Epithelial cell of esophagus (primary cell): ENCODE data around the gene SHB.

Source experiments
- DNase-seq: peaks from one replicate; pipeline ENCODE4 v3.0.0; 2010; ENCODE audit warnings: low read depth
- H3K4me3 ChIP-seq: 2 replicates; pipeline ENCODE4 v1.5.1; 2011; ENCODE audit warnings: mild to moderate bottlenecking, low read length, control low read depth
- TF ChIP-seq, protein P1 (sequence below): IDR thresholded peaks from 2 replicates; pipeline ENCODE4 v1.5.1; 2011; ENCODE audit warnings: low read depth, mild to moderate bottlenecking, low read length, control low read depth, inconsistent platforms; ENCODE audit not compliant: insufficient read depth; ENCODE audit errors: missing control alignments

The SHB gene

DNA sequence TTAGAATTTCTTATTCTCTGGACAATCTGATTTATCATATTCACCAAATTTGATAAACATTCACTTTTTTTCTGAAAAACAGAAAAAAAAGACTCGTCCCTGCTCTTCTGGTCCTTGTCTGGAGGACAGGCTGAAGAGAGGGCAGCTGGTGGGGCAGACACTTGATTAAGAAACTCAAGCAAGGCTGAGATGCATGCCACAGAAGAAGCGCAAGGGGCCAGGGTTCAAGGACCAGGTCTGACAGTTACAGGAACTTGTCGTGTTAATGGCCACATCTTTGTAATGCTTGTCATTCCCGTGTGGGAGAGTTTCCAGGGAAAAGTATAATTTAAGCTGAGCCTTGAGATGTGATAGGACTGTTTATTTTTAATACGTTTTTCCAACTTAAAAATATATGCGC is 40.6 kb upstream of the SHB start:
- TF ChIP-seq, protein P1, sequence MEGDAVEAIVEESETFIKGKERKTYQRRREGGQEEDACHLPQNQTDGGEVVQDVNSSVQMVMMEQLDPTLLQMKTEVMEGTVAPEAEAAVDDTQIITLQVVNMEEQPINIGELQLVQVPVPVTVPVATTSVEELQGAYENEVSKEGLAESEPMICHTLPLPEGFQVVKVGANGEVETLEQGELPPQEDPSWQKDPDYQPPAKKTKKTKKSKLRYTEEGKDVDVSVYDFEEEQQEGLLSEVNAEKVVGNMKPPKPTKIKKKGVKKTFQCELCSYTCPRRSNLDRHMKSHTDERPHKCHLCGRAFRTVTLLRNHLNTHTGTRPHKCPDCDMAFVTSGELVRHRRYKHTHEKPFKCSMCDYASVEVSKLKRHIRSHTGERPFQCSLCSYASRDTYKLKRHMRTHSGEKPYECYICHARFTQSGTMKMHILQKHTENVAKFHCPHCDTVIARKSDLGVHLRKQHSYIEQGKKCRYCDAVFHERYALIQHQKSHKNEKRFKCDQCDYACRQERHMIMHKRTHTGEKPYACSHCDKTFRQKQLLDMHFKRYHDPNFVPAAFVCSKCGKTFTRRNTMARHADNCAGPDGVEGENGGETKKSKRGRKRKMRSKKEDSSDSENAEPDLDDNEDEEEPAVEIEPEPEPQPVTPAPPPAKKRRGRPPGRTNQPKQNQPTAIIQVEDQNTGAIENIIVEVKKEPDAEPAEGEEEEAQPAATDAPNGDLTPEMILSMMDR = no peak
- no peak overlapping the region for H3K4me3 ChIP-seq
- DNase-seq = no peak

- TF ChIP-seq, protein P1 = no peak
- no peak overlapping the region for H3K4me3 ChIP-seq
- DNase-seq = no peak
Observed at GRCh38 chr9:38108326-38108725, 39.3 kb upstream of the SHB start.

DNA sequence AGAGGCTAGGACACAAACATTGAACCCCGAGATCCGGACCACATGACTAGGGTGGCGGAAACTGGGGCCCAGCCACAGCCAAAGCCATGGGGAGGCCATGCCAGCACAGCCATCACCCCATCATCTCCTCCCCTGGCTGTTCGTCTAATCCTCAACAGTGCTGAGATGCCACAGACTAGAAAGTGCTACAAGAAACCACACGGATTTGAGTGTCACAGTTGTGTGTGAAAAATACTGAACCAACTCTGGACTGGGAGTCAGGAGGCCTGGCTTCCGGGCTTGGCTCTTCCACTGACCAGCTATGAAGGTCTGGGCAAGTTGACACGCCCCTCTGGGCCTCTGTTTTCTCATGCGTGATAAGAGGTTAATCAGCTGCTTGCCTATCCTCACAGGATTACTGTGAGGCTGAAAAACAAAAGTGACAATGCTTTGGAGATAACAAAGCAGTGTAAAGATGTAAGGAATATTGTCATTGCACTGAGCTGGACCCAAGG is 38.8 kb upstream of the SHB start:
- DNase-seq = no peak
- TF ChIP-seq, protein P1 = no peak
- H3K4me3 ChIP-seq = no peak overlapping the region

DNA sequence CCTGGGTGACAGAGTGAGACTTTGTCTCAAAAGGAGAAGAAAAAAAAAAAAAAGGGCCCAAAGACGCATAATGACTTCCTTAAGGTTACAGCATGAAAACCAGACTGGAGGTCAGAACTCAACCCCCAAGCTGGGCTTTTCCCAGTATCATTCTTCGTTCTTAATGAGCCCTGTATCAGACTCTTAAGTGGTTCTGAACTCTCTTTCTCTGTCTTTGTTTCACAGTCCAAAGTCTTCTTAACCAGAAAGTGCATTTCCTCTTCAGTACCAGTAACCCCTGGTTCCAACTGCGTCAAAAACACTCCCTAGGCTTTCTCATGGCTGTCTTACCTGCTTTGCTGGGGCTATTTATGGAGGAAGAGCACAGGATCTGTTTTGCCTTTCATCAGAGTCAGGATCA is 38.4 kb upstream of the SHB start:
- TF ChIP-seq, protein P1 = no peak
- no peak for DNase-seq
- H3K4me3 ChIP-seq = no peak overlapping the region

- TF ChIP-seq, protein P1 = no peak
- no peak overlapping the region for H3K4me3 ChIP-seq
- DNase-seq = peak; percentile 40
Observed at GRCh38 chr9:38106488-38106887, 37.5 kb upstream of the SHB start.

DNA sequence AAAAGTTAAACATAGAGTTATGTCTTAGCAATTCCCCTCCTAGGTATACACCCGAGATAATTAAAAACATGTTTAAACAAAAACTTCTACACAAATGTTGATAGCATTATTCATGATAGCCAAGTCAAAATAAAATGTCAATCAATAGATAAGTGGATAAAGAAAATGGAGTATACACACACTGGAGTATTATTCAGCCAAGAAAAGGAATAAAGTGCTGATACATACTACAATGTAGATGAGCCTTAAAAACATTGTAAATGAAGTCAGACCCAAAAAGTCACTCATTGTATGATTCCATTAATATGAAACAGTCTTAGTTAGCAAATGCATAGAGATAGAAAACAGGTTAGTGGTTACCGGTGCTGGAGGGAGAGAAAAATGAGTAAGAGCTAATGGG is 34.3 kb upstream of the SHB start:
- no peak for DNase-seq

GRCh38 chr9:38101423-38101822 is 32.4 kb upstream of the SHB start:
- no peak for DNase-seq
- TF ChIP-seq, protein P1 = no peak
- no peak overlapping the region for H3K4me3 ChIP-seq

More for the DNA sequence above, 34.3 kb upstream of the SHB start:
- no peak overlapping the region for H3K4me3 ChIP-seq
- TF ChIP-seq, protein P1 = no peak
